HG03439 (cell line): Measurements from ENCODE around the gene YPEL3.

Experiments used
- ATAC-seq: cut with Tn5 transposase; IDR thresholded peaks from one replicate; pipeline ENCODE4 v1.9.1; 2021; ENCODE audit warnings: mild to moderate bottlenecking, moderate library complexity; ENCODE audit not compliant: unreplicated experiment

Gene YPEL3

GRCh38 chr16:30053376-30054015 lies 42.5 kb downstream of the YPEL3 start:
- ATAC-seq: no peak

DNA sequence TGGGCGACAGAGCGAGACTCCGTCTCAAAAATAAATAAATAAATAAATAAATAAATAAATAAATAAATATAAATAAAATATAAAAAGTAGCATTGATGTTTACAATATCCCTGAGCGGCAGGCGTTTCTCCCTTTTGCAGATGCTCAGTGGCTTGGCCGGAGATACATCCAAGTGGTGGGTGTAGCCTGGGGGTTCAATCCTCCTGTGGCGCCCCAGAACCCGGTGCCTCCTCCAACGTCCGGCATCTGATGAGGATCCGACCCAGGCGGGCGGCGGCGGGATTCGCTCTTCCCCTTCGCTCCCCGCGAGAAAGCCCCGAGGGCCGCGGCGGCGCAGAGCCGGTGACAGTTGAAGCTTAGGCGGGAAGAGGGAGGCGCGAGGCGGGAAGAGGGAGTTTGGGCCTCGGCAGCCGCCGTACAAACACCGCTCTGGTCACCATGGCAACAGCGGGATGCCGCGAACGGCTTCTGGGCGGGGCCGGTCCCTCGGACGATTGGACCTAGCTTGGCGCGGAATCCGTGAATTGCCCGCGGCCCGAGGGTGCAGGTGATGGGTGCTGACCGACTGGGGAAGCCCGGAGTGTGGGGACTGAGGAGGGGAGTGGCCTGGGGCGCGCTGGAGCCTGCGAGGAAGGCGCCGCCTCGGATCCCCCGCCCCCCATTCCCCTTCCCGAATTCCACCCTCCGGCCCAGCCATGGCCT lies 43.2 kb downstream of the YPEL3 start:
- ATAC-seq: peak; percentile 68

DNA sequence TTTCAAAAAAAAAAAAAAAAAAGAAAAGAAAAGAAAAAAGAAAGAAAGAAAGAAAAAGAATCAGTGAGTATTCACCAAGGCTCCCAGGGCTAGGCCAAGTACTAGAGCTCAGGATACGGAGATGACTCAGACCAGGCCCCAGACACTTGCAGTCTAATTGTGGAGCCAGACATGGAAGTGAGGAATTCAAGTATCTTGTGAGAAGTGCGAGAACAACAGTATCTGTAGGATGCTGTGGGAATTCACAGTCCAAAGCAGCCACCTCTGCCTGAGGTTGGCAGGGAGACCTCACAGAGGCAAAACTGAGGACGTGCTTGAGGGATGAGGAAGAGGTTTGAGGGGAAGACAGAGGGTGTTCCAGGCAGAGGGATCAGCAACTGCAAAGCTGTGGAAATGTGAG lies 44.5 kb downstream of the YPEL3 start:
- ATAC-seq: no peak

- ATAC-seq: no peak
Observed at GRCh38 chr16:30049871-30050270, 46.1 kb downstream of the YPEL3 start.

DNA sequence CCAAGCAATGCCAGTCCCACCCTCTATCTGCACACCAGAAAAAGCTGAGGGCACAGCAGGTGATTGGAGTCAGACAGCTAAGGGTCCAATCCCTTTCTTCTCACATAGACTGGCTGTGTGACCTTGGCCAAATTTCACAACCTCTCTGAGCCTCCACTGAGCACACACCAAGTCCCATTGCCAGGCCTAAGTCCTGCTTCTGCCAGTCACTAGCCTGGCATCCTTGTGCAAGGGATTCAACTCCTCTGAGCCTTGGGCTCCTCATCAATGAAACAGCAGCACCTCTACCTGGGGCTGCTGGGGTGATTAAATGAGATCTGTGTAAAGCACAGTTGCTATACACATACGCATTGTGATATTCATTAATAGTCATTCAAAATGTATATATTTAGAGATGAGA lies 49.4 kb downstream of the YPEL3 start:
- no peak for ATAC-seq

DNA sequence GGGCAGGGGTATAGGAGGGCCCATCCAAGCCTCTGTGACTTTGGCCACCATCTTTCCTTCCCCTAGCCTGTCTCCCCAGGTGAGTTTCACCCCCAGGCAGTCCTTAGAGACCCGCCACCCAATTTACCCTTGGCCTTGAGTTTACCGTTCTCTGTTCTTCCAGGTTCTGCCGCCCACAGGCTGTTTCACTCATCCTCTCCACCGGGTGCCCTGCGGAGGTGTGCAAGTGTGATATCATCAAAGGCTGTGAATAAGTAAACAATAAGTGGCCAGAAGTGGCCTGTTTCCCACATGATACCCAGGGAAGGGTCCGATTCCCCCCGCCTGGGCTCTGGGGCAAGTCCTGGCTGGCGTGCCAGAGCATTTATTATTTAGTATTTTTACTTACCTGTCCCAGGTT lies 49.8 kb downstream of the YPEL3 start:
- ATAC-seq: no peak
